Psoas muscle (tissue), 8 donors: ENCODE data around the gene PCDHGA4. TPM values are rescaled to one million over a fixed set of nuclear protein-coding genes. Genes with fewer than 3 reads are reported as not detected.

Experiments
- ATAC-seq, 4 donors: fragments of 200-7000 bp; cut with Tn5 transposase; one replicate each; pipeline ENCODE4 v1.9.1; 2020; ENCODE audit warnings: moderate library complexity in 3 of 4, mild to moderate bottlenecking in 2 of 4
- DNase-seq, 2 donors: peaks; one replicate each; pipeline ENCODE4 v3.0.0-alpha.2; 2020
- H3K27ac ChIP-seq: fragments of 200-600 bp; one replicate; pipeline ENCODE4 v1.8.0; 2022
- H3K27me3 ChIP-seq, 3 donors: fragments of 200-600 bp in 1 of 3; one replicate each; pipeline versions ENCODE4 v1.6.1 to v1.8.0; 2013 to 2022; ENCODE audit warnings: low read length in 2 of 3, mild to moderate bottlenecking in 2 of 3, moderate library complexity in 1 of 3; ENCODE audit not compliant: insufficient read depth in 3 of 3
- H3K36me3 ChIP-seq, 2 donors: fragments of 200-600 bp in 1 of 2; one replicate each; pipeline versions ENCODE4 v1.6.1 to v1.8.0; 2013 to 2022; ENCODE audit warnings: low read depth in 1 of 2, mild to moderate bottlenecking in 1 of 2, moderate library complexity in 1 of 2; ENCODE audit not compliant: insufficient read depth in 1 of 2
- H3K4me1 ChIP-seq: fragments of 200-600 bp; one replicate; pipeline ENCODE4 v1.8.0; 2022
- H3K4me3 ChIP-seq: fragments of 200-600 bp; one replicate; pipeline ENCODE4 v1.8.0; 2022; ENCODE audit warnings: mild to moderate bottlenecking
- H3K9me3 ChIP-seq: fragments of 200-600 bp; one replicate; pipeline ENCODE4 v1.8.0; 2022
- CTCF ChIP-seq: fragments of 200-600 bp; IDR thresholded peaks from one replicate; pipeline ENCODE4 v1.8.0; 2022; ENCODE audit warnings: antibody characterized with exemption
- WGBS, 3 donors: extraction: QIAGEN DNeasy Blood & Tissue Kit; methylation state at CpG; one replicate each; pipeline versions ENCODE4 v1.1.6 to v1.1.7; 2013; 5-methylcytosine and 5-hydroxymethylcytosine counted together
- intact Hi-C, 2 donors: fragments of 100-400 bp; cut with DNase I; formaldehyde crosslinking; loops; one replicate each; pipeline versions ENCODE4 v1.11.0 to v1.14.2; 2022
- polyA plus RNA-seq, 3 donors: library from polyadenylated mRNA; stranded (reverse); fragments of 200-250 nt; gene quantifications; one replicate each; pipeline ENCODE4 v1.2.3, GENCODE V29; 2013
- total RNA-seq, 4 donors: library from RNA; stranded (reverse); fragmentation: NEBNext Ultra II Directional in 2 of 4; extraction: Animal tissue kit (Norgen Biotek cat#: 25700) in 2 of 4; gene quantifications; one replicate each; pipeline versions ENCODE4 v1.2.1 to v1.2.4, GENCODE V29; 2021 to 2023
- donor health status: healthy with polysubstance abuse.
- donor health status: DM: no; HTN: no; CAD: no; lungs with moderate emphysema.
- donor health status: Bipolar disorder and iron deficiency.
- donor health status: healthy.
- donor health status: DM: yes; HTN: yes; CAD: no.
- donor health status: DM: no; HTN: no; CAD: no.
- donor health status: DM: no; HTN: no; CAD: no.
- donor health status: DM: yes; HTN: yes; CAD: no.

The PCDHGA4 gene
- total and polyA plus RNA-seq, 7 donors, result 0.14 to 2.4 (median 0.84) TPM

- DNase-seq (no peak), ATAC-seq (no peak)
- Histone ChIP-seq H3K27me3 (peaks cover 0 to 38% (median 17%) of the 10 kb centered on the region in 3 donors), H3K9me3 (peaks cover 4% of the 10 kb centered on the region), H3K27ac (no peak overlapping the region), H3K4me1 (peaks cover 4% of the 10 kb centered on the region), H3K4me3 (peak overlapping the region; percentile 47), H3K36me3 (no peaks in the 10 kb centered on the region)
- no peak for TF ChIP-seq CTCF
- WGBS, 3 donors, result 36 to 42% (median 39%) methylated on average over 22 of the region's 22 CpGs
- intact Hi-C loops, result no loop called here
Observed at GRCh38 chr5:141403387-141403786, 48.6 kb downstream of the PCDHGA4 start.

Other genes starting within 250 kb of the PCDHGA4 start
Only the 30 nearest of the 36 such genes appear.
- under 1 TPM in 3 of 4 donors, not detected in 1; 0.15 to 0.58 (median 0.20) TPM for gene PCDHB9, start 167.9 kb upstream of the PCDHGA4 start, total RNA-seq
- under 1 TPM; 0.09 to 0.15 (median 0.13) TPM for gene PCDHB9, start 167.9 kb upstream of the PCDHGA4 start, polyA plus RNA-seq
- under 1 TPM; 0.26 to 0.29 (median 0.26) TPM for gene PCDHB10, start 162.7 kb upstream of the PCDHGA4 start, total RNA-seq
- under 1 TPM; 0.13 to 0.17 (median 0.14) TPM for gene PCDHB10, start 162.7 kb upstream of the PCDHGA4 start, polyA plus RNA-seq
- 1 to 10 TPM in 2 of 4 donors, under 1 TPM in 2; 0.86 to 1.8 (median 1.1) TPM for gene PCDHB11, start 155.4 kb upstream of the PCDHGA4 start, total RNA-seq
- gene PCDHB11, start 155.4 kb upstream of the PCDHGA4 start, polyA plus RNA-seq, result under 1 TPM; 0.08 to 0.13 (median 0.13) TPM
- gene PCDHB12, start 146.3 kb upstream of the PCDHGA4 start, total RNA-seq, result under 1 TPM; 0.44 to 0.96 (median 0.83) TPM
- gene PCDHB12, start 146.3 kb upstream of the PCDHGA4 start, polyA plus RNA-seq, result under 1 TPM; 0.10 to 0.21 (median 0.21) TPM
- under 1 TPM; 0.44 to 0.81 (median 0.62) TPM for gene PCDHB13, start 141.1 kb upstream of the PCDHGA4 start, total RNA-seq
- under 1 TPM; 0.06 to 0.26 (median 0.18) TPM for gene PCDHB13, start 141.1 kb upstream of the PCDHGA4 start, polyA plus RNA-seq
- gene PCDHB14, start 131.7 kb upstream of the PCDHGA4 start, total RNA-seq, result under 1 TPM; 0.48 to 0.75 (median 0.50) TPM
- under 1 TPM; 0.20 to 0.51 (median 0.32) TPM for gene PCDHB14, start 131.7 kb upstream of the PCDHGA4 start, polyA plus RNA-seq
- 1 to 10 TPM in 2 of 4 donors, under 1 TPM in 2; 0.50 to 2.5 (median 0.91) TPM for gene PCDHB15, start 109.6 kb upstream of the PCDHGA4 start, total RNA-seq
- under 1 TPM; 0.44 to 0.58 (median 0.45) TPM for gene PCDHB15, start 109.6 kb upstream of the PCDHGA4 start, polyA plus RNA-seq
- gene SLC25A2, start 51.0 kb upstream of the PCDHGA4 start, total RNA-seq, result under 1 TPM in 2 of 4 donors, not detected in 2; 0.19 to 0.32 TPM
- under 1 TPM in 1 of 3 donors, not detected in 2; 0.04 TPM for gene SLC25A2, start 51.0 kb upstream of the PCDHGA4 start, polyA plus RNA-seq
- 100 to 1,000 TPM in 2 of 4 donors, 10 to 100 TPM in 2; 92.9 to 139 (median 117) TPM for gene TAF7, start 34.2 kb upstream of the PCDHGA4 start, total RNA-seq
- gene TAF7, start 34.2 kb upstream of the PCDHGA4 start, polyA plus RNA-seq, result 100 to 1,000 TPM; 112 to 249 (median 139) TPM
- 1 to 10 TPM in 1 of 4 donors, under 1 TPM in 3; 0.51 to 1.4 (median 0.65) TPM for gene PCDHGA1, start 24.5 kb upstream of the PCDHGA4 start, total RNA-seq
- 1 to 10 TPM in 1 of 3 donors, under 1 TPM in 2; 0.27 to 2.1 (median 0.56) TPM for gene PCDHGA1, start 24.5 kb upstream of the PCDHGA4 start, polyA plus RNA-seq
- 1 to 10 TPM; 1.2 to 1.8 (median 1.6) TPM for gene PCDHGA2, start 16.3 kb upstream of the PCDHGA4 start, total RNA-seq
- 1 to 10 TPM in 1 of 3 donors, under 1 TPM in 2; 0.22 to 1.1 (median 0.25) TPM for gene PCDHGA2, start 16.3 kb upstream of the PCDHGA4 start, polyA plus RNA-seq
- 1 to 10 TPM in 3 of 4 donors, under 1 TPM in 1; 0.97 to 2.4 (median 1.7) TPM for gene PCDHGA3, start 11.2 kb upstream of the PCDHGA4 start, total RNA-seq
- gene PCDHGA3, start 11.2 kb upstream of the PCDHGA4 start, polyA plus RNA-seq, result under 1 TPM; 0.33 to 0.67 (median 0.34) TPM
- 1 to 10 TPM in 2 of 4 donors, under 1 TPM in 2; 0.71 to 1.8 (median 1.2) TPM for gene PCDHGB1, start 4.9 kb upstream of the PCDHGA4 start, total RNA-seq
- under 1 TPM; 0.08 to 0.22 (median 0.12) TPM for gene PCDHGB1, start 4.9 kb upstream of the PCDHGA4 start, polyA plus RNA-seq
- gene PCDHGB2, start 5.0 kb downstream of the PCDHGA4 start, total RNA-seq, result 1 to 10 TPM; 1.2 to 2.4 (median 1.9) TPM
- under 1 TPM; 0.10 to 0.67 (median 0.65) TPM for gene PCDHGB2, start 5.0 kb downstream of the PCDHGA4 start, polyA plus RNA-seq
- 1 to 10 TPM in 2 of 4 donors, under 1 TPM in 2; 0.84 to 2.0 (median 1.2) TPM for gene PCDHGA5, start 9.1 kb downstream of the PCDHGA4 start, total RNA-seq
- under 1 TPM; 0.07 to 0.38 (median 0.35) TPM for gene PCDHGA5, start 9.1 kb downstream of the PCDHGA4 start, polyA plus RNA-seq
- gene PCDHGB3, start 15.2 kb downstream of the PCDHGA4 start, total RNA-seq, result 1 to 10 TPM in 3 of 4 donors, under 1 TPM in 1; 0.92 to 2.0 (median 1.2) TPM
- gene PCDHGB3, start 15.2 kb downstream of the PCDHGA4 start, polyA plus RNA-seq, result under 1 TPM; 0.17 to 0.44 (median 0.35) TPM
- 1 to 10 TPM; 1.3 to 2.5 (median 1.8) TPM for gene PCDHGA6, start 18.9 kb downstream of the PCDHGA4 start, total RNA-seq
- under 1 TPM; 0.03 to 0.72 (median 0.57) TPM for gene PCDHGA6, start 18.9 kb downstream of the PCDHGA4 start, polyA plus RNA-seq
- 1 to 10 TPM in 2 of 4 donors, under 1 TPM in 2; 0.97 to 2.2 (median 1.1) TPM for gene PCDHGA7, start 27.7 kb downstream of the PCDHGA4 start, total RNA-seq
- under 1 TPM; 0.07 to 0.35 (median 0.35) TPM for gene PCDHGA7, start 27.7 kb downstream of the PCDHGA4 start, polyA plus RNA-seq
- gene PCDHGB4, start 32.7 kb downstream of the PCDHGA4 start, total RNA-seq, result 1 to 10 TPM in 3 of 4 donors, under 1 TPM in 1; 0.99 to 3.0 (median 2.0) TPM
- gene PCDHGB4, start 32.7 kb downstream of the PCDHGA4 start, polyA plus RNA-seq, result under 1 TPM; 0.24 to 0.52 (median 0.49) TPM
- gene PCDHGA8, start 37.6 kb downstream of the PCDHGA4 start, total RNA-seq, result 1 to 10 TPM in 3 of 4 donors, under 1 TPM in 1; 0.82 to 1.6 (median 1.3) TPM
- gene PCDHGA8, start 37.6 kb downstream of the PCDHGA4 start, polyA plus RNA-seq, result under 1 TPM; 0.04 to 0.30 (median 0.26) TPM
- gene PCDHGB5, start 42.9 kb downstream of the PCDHGA4 start, total RNA-seq, result 1 to 10 TPM; 2.7 to 5.1 (median 4.0) TPM
- gene PCDHGB5, start 42.9 kb downstream of the PCDHGA4 start, polyA plus RNA-seq, result 1 to 10 TPM in 1 of 3 donors, under 1 TPM in 2; 0.61 to 1.4 (median 0.95) TPM
- 1 to 10 TPM; 1.5 to 3.5 (median 1.9) TPM for gene PCDHGA9, start 47.8 kb downstream of the PCDHGA4 start, total RNA-seq
- gene PCDHGA9, start 47.8 kb downstream of the PCDHGA4 start, polyA plus RNA-seq, result under 1 TPM; 0.11 to 0.42 (median 0.36) TPM
- gene PCDHGB6, start 53.0 kb downstream of the PCDHGA4 start, total RNA-seq, result 1 to 10 TPM; 2.0 to 4.1 (median 2.9) TPM
- under 1 TPM; 0.46 to 0.83 (median 0.82) TPM for gene PCDHGB6, start 53.0 kb downstream of the PCDHGA4 start, polyA plus RNA-seq
- 1 to 10 TPM in 3 of 4 donors, under 1 TPM in 1; 0.86 to 3.9 (median 2.8) TPM for gene PCDHGA10, start 58.0 kb downstream of the PCDHGA4 start, total RNA-seq
- gene PCDHGA10, start 58.0 kb downstream of the PCDHGA4 start, polyA plus RNA-seq, result under 1 TPM; 0.27 to 0.56 (median 0.39) TPM
- 1 to 10 TPM; 3.8 to 7.2 (median 5.7) TPM for gene PCDHGB7, start 62.7 kb downstream of the PCDHGA4 start, total RNA-seq
- gene PCDHGB7, start 62.7 kb downstream of the PCDHGA4 start, polyA plus RNA-seq, result 1 to 10 TPM in 1 of 3 donors, under 1 TPM in 2; 0.70 to 1.1 (median 0.90) TPM
- gene PCDHGA11, start 66.0 kb downstream of the PCDHGA4 start, total RNA-seq, result 1 to 10 TPM in 3 of 4 donors, under 1 TPM in 1; 0.94 to 4.4 (median 2.9) TPM
- gene PCDHGA11, start 66.0 kb downstream of the PCDHGA4 start, polyA plus RNA-seq, result under 1 TPM; 0.21 to 0.72 (median 0.45) TPM
- 1 to 10 TPM; 2.6 to 6.9 (median 3.6) TPM for gene PCDHGA12, start 75.5 kb downstream of the PCDHGA4 start, total RNA-seq
- gene PCDHGA12, start 75.5 kb downstream of the PCDHGA4 start, polyA plus RNA-seq, result under 1 TPM; 0.38 to 0.56 (median 0.39) TPM
- gene PCDHGC3, start 120.9 kb downstream of the PCDHGA4 start, total RNA-seq, result 10 to 100 TPM in 3 of 4 donors, 1 to 10 TPM in 1; 7.3 to 25.2 (median 14.2) TPM
- 10 to 100 TPM in 1 of 3 donors, 1 to 10 TPM in 2; 8.6 to 22.3 (median 9.0) TPM for gene PCDHGC3, start 120.9 kb downstream of the PCDHGA4 start, polyA plus RNA-seq
- 1 to 10 TPM in 1 of 4 donors, under 1 TPM in 3; 0.36 to 1.2 (median 0.65) TPM for gene PCDHGC4, start 130.0 kb downstream of the PCDHGA4 start, total RNA-seq
- gene PCDHGC4, start 130.0 kb downstream of the PCDHGA4 start, polyA plus RNA-seq, result under 1 TPM in 2 of 3 donors, not detected in 1; 0.06 to 0.18 TPM
- gene PCDHGC5, start 134.1 kb downstream of the PCDHGA4 start, total RNA-seq, result 1 to 10 TPM in 1 of 4 donors, under 1 TPM in 3; 0.49 to 1.2 (median 0.65) TPM
- gene PCDHGC5, start 134.1 kb downstream of the PCDHGA4 start, polyA plus RNA-seq, result under 1 TPM in 2 of 3 donors, not detected in 1; 0.08 to 0.95 TPM